ENCODE data around the gene DPH1. TPM values are rescaled to one million over a fixed set of nuclear protein-coding genes. Genes with fewer than 3 reads are reported as not detected.

DPH1 gene
- total RNA-seq, 1 donor from 2014 or later, result 57.3 TPM

- no peak for DNase-seq (ENCODE audit: extremely low spot score, unreplicated experiment)
- Mint-ChIP-seq H3K27ac (ENCODE audit: unreplicated experiment) (no peak overlapping the region), H3K4me1 (ENCODE audit: unreplicated experiment) (peaks cover 25% of the 10 kb centered on the region), H3K36me3 (ENCODE audit: unreplicated experiment) (no peaks in the 10 kb centered on the region), H3K4me3 (ENCODE audit: unreplicated experiment) (no peak overlapping the region), H3K27me3 (ENCODE audit: unreplicated experiment) (peaks cover 3% of the 10 kb centered on the region), H3K9me3 (ENCODE audit: unreplicated experiment) (no peaks in the 10 kb centered on the region)
- TF ChIP-seq, protein P1, sequence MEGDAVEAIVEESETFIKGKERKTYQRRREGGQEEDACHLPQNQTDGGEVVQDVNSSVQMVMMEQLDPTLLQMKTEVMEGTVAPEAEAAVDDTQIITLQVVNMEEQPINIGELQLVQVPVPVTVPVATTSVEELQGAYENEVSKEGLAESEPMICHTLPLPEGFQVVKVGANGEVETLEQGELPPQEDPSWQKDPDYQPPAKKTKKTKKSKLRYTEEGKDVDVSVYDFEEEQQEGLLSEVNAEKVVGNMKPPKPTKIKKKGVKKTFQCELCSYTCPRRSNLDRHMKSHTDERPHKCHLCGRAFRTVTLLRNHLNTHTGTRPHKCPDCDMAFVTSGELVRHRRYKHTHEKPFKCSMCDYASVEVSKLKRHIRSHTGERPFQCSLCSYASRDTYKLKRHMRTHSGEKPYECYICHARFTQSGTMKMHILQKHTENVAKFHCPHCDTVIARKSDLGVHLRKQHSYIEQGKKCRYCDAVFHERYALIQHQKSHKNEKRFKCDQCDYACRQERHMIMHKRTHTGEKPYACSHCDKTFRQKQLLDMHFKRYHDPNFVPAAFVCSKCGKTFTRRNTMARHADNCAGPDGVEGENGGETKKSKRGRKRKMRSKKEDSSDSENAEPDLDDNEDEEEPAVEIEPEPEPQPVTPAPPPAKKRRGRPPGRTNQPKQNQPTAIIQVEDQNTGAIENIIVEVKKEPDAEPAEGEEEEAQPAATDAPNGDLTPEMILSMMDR (IDR thresholded peaks at IDR 0.05), result no peak
Measured at GRCh38 chr17:1995907-1996799, 33.8 kb upstream of the DPH1 start.

- no peak for DNase-seq (ENCODE audit: extremely low spot score, unreplicated experiment)
- H3K4me3 Mint-ChIP-seq (ENCODE audit: unreplicated experiment), result no peak overlapping the region
- no peak overlapping the region for H3K27ac Mint-ChIP-seq (ENCODE audit: unreplicated experiment)
- H3K36me3 Mint-ChIP-seq (ENCODE audit: unreplicated experiment), result no peaks in the 10 kb centered on the region
- H3K4me1 Mint-ChIP-seq (ENCODE audit: unreplicated experiment), result peaks cover 25% of the 10 kb centered on the region
- TF ChIP-seq, protein P1 (IDR thresholded peaks at IDR 0.05), result no peak
- peaks cover 3% of the 10 kb centered on the region for H3K27me3 Mint-ChIP-seq (ENCODE audit: unreplicated experiment)
- no peaks in the 10 kb centered on the region for H3K9me3 Mint-ChIP-seq (ENCODE audit: unreplicated experiment)
Measured at GRCh38 chr17:1996800-1997288, 33.1 kb upstream of the DPH1 start.

GRCh38 chr17:1997289-1997926 is 32.5 kb upstream of the DPH1 start:
- peaks cover 3% of the 10 kb centered on the region for H3K27me3 Mint-ChIP-seq (ENCODE audit: unreplicated experiment)
- H3K27ac Mint-ChIP-seq (ENCODE audit: unreplicated experiment), result no peak overlapping the region
- H3K9me3 Mint-ChIP-seq (ENCODE audit: unreplicated experiment), result no peaks in the 10 kb centered on the region
- H3K4me3 Mint-ChIP-seq (ENCODE audit: unreplicated experiment), result no peak overlapping the region
- DNase-seq (ENCODE audit: extremely low spot score, unreplicated experiment), result no peak
- TF ChIP-seq, protein P1 (IDR thresholded peaks at IDR 0.05), result no peak
- peaks cover 28% of the 10 kb centered on the region for H3K4me1 Mint-ChIP-seq (ENCODE audit: unreplicated experiment)
- no peaks in the 10 kb centered on the region for H3K36me3 Mint-ChIP-seq (ENCODE audit: unreplicated experiment)

DNA sequence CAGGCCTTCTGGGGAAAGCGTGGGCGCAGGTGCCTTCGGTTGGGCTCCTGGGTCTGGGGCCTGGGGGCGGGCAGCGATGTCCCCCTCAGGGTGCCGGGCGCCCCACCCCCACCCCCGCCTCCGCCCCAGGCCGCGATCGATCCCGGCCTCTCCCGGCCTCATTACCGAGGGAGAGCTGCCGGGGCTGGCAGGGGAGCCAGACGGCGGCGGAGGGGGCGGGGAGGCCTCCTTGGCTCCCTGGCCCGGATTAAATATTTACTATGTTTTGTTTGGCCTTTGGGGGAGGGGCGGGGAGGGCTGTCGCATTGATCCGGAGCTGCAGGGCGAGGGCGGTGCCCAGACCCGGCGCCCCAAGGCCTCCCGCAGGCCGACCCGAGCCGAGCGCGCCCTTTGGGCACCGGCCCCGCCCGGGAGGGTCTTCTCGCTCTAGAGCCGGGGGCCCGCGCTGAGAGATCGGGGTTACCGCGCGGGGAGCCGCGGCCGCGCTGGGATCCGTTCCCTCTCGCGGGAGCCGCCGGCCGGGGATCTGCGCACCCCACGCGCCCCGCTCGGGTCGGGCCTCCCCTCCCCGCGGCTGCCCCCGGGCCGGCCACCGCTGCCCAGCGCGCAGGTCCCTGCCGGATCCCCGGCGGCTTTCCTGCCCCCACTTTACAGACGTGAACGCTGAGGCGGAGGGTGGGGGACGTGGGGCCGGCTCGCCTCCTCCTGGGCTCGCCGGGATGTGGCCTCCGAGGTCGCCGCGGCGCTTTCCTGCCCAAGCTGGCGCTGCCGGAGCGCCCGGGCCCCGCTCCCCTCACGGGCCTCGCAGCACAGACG is 31.8 kb upstream of the DPH1 start:
- Mint-ChIP-seq H3K27ac (ENCODE audit: unreplicated experiment) (no peak overlapping the region), H3K4me3 (ENCODE audit: unreplicated experiment) (no peak overlapping the region), H3K9me3 (ENCODE audit: unreplicated experiment) (no peaks in the 10 kb centered on the region), H3K36me3 (ENCODE audit: unreplicated experiment) (no peaks in the 10 kb centered on the region), H3K4me1 (ENCODE audit: unreplicated experiment) (peaks cover 35% of the 10 kb centered on the region), H3K27me3 (ENCODE audit: unreplicated experiment) (peaks cover 3% of the 10 kb centered on the region)
- TF ChIP-seq, protein P1 (IDR thresholded peaks at IDR 0.05), result no peak
- DNase-seq (ENCODE audit: extremely low spot score, unreplicated experiment), result no peak
